GM19455 (cell line): ENCODE measurements around the gene IFT22.
"Not testable (repeated sequence)": the region's sequence is repeated elsewhere in the genome, so short reads cannot be mapped to it uniquely, and the experiment has no call there.

Source experiments
- ATAC-seq: cut with Tn5 transposase; IDR thresholded peaks from one replicate; pipeline ENCODE4 v1.9.1; 2021; ENCODE audit not compliant: unreplicated experiment

The IFT22 gene

DNA sequence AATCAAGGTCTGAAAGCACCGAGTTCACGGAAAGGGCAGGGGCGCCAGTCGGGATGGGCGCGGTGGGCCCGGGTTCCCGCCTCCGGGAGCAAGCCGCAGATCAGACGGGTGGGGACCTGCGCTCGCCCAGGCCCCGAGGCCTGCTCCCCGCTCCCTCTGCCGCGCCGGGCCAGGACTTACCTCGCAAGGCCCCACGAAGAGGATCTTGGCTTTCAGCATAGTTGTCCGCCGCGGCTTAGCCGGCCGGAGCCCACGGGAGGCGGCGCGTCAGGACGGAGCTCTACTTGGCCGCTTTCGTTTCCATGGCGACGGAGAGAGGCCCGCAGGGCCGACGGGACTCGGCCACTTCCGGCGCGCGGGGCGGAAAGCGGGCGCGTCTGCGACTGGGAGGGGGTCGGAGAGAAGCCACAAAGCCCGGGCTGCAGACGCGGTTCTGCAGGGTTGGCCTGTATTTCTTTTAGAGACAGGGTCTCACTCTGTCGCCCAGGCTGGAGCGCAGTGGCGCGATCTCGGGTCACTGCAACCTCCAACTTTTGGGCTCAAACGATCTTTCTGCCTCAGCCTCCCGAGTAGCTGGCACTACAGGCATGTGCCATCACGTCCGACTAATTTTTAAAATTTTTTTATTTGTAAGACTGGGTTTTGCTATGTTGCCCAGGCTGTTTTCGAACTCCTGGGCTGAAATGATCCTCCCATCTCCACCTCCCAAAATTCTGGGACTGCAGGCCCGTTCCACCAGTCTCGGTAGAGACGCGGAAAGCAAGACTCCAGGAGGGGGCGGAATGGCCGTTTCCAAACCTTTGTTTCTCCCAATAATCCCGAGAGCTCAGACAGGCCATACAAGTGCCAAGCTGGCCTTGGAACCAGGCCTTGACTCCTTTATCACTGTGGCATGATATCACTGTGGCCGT, at the start of gene IFT22:
Gene IFT22, minus strand, starts transcription at position 322 of the 911 bp plus-strand sequence. Its CDS starts 103 bp downstream, at position 219.
- ATAC-seq, result peak; percentile 95

DNA sequence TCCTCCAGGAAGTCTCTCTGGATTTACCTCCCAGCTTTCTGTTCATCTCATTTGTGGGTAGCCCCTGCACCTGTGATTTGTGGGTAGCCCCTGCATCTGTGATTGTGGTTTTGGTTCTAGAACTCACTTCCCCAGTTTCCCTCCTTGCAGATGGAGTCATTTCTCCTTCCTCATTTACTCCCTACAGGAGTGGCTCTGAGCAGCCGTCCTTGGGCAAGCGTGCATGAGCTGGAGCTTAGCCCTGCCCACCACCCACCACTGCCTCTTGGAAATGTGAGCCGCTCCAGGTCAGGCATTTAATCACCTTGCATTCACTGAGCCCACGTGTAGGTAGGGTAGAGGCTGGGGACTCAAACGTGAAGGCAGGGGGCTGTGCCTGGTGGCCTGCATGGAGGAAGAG, 49.2 kb upstream of the IFT22 start:
- no peak for ATAC-seq

DNA sequence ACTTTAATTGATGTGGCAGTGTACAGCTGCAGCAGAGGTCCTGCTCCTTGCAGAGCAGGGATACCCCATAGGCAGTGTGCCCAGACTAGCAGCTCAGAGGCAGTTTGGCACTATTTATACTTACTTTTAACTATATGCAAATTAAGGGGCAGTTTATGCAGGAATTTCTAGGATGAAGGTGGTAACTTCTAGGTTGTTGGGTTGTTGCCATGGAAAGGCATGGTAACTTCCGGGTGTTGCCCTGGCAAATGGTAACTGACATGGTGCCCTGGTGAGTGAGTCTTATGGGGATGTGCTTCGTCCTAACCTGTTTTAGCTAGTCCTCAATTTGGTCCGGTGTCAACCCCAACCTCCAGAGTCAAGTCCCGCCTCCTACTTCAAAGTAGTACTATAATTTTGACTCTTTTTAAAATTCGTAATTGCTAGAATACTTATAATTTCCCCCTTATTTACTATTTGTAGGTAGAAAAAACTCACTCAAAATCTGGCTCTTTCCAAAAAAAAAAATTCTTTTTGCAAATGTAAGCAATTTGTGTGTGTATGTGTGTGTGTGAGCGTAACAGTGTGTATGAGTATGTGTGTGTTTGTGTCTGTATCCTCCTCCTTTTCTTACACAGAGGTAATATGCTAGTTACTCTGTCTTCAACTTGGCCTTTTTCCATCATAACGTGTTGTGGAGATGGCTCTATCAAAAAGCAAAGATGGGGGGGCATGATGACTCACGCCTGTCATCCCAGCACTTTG, 47.0 kb upstream of the IFT22 start:
- no peak for ATAC-seq

DNA sequence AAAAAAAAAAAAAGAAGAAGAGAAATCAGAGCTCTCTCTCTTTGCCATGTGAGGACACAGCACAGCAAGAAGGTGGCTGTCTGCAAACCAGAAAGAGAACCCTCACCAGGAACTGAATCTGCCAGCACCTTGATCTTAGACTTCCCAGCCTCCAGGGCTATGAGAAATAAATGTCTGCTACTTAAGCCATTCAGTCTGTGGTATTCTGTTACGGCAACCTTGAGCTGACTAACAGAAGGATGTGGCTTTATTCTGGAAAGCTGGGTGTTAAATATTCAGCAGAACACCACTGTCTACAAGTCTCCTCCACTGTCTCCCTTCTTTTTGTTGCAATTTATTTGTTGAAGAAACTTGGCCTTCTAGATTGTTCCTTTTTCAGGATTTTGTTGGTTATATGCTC, 46.1 kb upstream of the IFT22 start:
- no peak for ATAC-seq

DNA sequence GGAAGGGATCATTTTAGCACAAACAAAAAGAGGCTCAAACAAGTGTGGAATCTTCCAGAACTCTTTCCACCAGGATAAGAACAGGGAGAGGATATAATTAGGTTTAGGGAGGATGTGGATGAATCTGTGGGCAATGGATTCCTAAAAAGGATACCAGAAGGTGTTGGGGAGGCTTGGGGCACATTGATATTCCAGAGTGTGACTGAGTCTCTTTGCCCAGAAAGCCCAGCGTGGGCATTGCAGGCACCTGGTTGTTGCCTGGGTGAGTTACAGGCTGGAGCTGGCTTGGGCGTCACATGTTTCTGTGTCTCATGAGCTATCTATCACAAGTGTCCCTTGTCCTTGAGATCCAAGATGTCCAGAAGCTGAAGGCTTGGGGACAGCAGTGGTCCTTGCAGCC, 44.3 kb upstream of the IFT22 start:
- ATAC-seq, result no peak

DNA sequence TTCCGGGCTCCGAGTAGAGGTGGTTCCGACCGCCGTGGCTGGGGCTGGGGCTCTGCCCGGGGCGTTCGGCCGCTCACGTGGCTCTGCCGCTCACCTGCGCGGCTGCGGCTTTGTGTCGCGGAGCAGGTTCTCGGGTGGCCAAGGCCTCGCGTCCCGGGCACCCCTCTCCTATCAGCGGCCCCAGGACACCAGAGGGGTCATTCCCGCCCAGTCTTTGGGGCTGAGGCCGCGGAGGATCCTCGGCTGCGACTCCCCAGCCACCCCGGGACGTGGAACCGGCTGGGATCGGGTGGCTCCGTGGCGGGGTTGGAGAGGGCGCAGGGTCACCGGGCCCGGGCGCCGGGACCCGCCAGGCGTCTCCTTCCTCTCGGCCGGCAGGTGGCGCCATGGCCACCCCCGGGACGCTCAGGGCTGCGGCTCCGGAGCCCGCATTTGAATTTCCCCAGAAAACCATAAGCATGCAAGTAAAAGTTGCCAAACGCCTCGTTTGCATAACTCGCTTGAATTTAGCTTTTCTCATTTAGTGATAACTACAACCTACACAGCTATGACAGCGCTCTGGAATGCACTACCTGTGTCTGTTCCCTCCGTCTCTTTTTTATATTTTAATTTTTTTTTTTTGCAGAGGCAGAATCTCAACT, 42.2 kb upstream of the IFT22 start:
- peak; percentile 63 for ATAC-seq

DNA sequence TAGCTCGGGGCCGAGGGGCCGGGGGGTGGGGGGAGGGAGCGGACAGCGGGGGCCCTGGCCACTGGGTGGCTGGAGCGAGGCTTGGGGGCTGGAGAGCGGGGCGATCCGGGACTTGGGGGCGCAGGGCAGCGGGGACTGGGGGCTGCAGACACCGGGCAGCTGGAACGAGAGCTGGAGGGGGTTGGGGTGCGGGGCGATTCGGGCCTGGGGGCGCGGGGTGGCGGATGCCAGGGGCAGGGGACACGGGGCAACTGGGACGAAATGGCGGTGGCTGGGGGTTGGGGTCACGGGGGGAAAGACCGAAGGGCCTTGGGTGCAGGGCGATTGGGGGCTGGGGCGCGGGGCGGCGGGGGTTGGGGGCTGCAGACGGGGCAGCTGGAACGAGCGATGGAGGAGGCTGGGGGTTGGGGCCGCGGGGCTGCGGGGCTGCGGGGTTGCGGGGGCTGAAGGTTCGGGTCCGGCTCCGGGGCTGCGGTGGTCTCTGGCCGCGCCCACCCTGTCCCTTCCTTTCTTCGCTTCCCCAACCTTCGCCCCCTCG, 41.7 kb upstream of the IFT22 start:
- ATAC-seq, result no peak

DNA sequence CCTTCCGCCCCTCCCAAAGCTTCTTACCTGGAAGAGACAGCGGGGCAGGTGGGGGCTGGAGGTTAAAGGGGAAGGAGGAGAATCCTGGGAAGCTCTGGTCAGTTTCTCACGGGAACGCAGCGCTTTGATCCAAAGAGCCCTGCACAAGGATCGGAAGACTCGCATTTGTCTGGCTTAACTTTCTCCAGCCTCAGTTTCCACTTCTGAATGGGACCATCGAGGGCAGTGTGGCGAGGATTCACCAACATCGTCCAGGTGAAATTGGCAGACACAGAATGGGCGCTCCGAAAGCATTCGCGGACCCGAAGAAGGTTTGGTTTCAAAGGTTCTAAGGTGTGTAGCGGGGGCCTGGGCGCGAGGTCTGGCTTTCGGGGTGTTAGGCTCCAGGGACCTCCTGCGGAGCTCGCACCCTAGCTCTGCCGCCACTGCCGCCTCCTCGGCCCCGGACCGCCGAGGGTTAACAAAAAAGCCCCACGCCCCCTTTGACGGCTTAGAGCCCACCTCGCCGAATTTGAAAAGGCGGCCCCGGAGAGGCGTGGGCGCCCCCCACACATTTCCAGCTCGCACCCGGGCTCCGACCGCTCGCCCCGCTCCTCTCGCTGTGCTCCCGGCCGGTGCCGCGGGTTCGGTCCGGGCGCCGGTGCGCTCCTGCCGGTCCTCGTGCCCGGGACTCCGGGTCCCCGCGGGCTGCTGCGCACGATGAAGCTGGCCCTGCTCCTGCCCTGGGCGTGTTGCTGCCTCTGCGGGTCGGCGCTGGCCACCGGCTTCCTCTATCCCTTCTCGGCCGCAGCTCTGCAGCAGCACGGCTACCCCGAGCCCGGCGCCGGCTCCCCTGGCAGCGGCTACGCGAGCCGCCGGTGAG, 41.0 kb upstream of the IFT22 start, which contains the start of gene COL26A1:
Gene COL26A1, plus strand, starts transcription at position 542 of the 862 bp plus-strand sequence. Its CDS starts 158 bp downstream, at position 700.
- no peak for ATAC-seq

DNA sequence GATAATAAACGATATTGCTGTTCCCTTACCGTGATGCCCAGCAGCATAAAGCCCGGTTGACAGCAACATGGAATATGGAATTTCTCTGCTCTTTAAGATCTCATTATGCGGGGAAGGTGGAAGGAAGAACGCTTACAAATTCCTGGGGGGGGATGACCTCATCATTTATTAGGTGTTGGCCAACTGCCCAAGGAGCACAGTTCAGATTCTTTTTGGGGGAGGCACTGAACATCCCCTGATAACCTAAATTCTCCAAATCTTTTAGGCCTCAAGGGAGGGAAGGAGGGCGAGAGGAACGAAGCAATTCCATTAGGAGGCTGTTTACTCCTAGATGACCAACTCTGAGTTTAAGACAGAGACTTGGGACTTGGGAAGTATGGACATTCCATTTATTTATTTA, 35.8 kb upstream of the IFT22 start:
- ATAC-seq, result no peak

DNA sequence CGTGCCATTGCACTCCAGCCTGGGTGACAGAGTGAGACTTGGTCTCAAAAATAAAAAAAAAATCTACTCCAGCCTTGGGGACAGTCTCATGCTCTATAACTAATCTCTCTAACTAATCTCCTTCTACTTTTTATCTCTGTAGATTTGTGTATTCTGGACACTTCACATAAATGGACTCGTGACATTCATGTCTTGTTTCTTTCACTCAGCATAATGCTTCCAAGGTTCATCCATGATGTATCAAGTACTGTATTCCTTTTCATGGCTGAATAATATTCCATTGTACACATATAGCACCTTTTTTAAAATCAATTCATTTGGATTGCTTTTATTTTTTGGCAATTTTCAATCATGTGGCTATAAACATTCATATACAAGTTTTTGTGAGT, 31.3 kb upstream of the IFT22 start:
- ATAC-seq, result no peak

DNA sequence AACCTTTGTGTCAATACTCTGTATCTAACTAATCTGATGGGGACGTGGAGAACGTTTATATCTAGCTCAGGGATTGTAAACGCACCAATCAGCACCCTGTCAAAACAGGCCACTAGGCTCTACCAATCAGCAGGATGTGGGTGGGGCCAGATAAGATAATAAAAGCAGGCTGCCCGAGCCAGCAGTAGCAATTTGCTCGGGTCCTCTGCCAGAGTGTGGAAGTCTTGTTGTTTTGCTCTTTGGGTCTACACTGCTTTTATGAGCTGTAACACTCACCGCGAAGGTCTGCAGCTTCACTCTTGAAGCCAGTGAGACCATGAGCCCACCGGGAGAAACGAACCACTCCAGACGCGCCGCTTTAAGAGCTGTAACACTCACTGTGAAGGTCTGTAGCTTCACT, 27.7 kb upstream of the IFT22 start:
- ATAC-seq, result not testable (repeated sequence)

DNA sequence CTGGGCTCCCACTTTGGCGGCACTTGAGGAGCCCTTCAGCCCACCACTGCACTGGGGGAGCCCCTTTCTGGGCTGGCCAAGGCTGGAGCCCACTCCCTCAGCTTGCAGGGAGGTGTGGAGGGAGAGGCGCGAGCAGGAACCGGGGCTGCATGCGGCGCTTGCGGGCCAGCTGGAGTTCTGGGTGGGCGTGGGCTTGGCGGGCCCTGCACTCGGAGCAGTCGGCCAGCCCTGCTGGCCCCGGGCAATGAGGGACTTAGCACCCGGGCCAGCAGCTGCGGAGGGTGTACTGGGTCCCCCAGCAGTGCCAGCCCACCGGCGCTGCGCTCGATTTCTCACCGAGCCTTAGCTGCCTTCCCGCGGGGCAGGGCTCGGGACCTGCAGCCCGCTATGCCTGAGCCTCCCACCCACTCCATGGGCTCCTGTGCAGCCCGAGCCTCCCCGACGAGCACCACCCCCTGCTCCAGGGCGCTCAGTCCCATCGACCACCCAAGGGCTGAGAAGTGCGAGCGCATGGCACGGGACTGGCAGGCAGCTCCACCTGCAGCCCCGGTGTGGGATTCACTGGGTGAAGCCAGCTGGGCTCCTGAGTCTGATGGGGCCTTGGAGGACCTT, 26.9 kb upstream of the IFT22 start:
- ATAC-seq, result not testable (repeated sequence)

DNA sequence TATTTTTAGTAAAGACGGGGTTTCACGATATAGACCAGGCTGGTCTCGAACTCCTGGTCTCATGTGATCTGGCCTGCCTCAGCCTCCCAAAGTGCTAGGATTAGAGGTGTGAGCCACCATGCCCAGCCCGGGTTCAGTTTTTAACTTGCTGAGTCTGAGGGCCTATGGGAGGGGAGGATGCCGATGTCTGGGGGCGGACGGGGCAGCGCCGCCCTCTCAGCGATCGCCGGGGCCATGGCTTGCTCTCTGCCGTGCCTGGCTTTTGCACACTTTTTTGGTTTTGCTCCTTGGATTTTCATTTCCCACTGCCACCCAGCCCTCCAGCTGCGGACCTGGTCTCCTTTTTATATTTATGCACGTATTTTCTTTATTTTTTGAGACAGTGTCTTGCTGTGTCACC, 25.9 kb upstream of the IFT22 start:
- ATAC-seq, result no peak

DNA sequence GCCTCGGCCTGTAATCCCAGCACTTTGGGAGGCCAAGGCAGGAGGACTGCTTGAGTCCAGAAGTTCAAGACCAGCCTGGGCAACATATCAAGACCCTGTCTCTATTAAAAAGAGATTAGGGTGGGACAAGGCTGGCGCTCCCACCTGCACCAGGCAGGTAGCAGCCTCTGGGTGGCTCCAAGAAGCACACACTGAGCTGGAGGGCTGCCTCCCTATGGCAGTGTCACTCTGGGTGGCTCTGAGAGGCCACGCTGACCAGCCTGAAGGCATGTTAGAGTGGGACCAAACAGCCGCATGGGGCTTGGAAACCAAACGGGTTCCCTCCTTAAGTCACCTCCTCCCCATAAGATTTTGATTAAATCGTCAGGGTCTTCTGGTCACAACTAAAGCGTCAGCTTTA, 21.3 kb upstream of the IFT22 start:
- ATAC-seq, result no peak

DNA sequence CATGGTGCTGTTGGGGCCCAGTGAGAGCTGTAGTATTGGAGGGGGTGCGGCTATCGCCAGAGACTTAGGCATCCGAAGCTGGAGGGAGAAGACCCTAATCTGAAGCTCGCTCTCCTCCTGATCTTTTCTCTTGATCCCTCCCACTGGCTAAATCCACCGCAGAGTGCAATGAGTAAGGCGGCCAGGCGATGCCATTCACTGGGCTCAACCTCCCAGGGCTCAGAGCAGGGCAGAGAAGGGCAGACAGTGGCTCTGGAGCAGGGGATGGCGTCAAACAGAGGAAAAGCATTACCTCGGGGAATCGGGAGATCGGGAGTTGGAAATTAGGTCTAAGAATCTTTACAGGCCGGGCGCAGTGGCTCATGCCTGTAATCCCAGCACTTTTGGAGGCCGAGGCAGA, 18.8 kb upstream of the IFT22 start:
- ATAC-seq, result no peak

DNA sequence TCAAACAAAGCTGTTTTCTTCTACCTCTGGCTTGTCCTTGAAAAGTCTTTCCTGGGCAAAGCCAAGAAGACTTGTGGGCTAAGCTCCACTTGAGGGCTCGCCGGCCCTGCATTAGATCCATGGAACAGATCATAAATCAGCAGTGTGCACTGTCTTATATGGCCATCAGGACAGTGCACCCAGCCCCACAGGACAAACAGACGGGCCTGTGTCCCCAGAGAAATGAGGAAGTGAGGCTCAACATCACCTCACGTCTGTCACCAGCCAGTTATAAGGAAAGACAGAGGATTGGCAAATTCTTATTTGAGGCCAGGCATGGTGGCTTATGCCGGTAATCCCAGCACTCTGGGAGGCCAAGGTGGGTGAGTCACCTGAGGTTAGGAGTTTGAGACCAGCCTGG, 12.3 kb upstream of the IFT22 start:
- no peak for ATAC-seq

DNA sequence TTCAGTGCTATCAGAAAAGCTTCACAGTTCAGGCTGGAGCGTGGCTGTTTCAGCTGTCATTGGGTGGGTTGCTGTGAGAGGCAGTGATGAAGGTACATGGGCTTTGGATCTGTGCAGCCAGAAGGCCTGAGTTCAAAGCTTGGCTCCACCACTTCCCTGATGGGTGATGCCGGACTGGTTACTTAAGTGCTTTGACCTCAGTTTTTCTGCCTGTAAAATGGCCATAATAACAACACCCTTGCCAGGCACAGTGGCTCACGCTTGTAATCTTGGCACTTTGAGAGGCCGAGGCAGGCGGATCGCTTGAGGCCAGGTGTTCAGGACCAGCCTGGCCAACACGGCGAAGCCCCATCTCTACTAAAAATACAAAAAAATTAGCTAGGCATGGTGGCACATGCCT, 10.4 kb upstream of the IFT22 start:
- ATAC-seq, result no peak

DNA sequence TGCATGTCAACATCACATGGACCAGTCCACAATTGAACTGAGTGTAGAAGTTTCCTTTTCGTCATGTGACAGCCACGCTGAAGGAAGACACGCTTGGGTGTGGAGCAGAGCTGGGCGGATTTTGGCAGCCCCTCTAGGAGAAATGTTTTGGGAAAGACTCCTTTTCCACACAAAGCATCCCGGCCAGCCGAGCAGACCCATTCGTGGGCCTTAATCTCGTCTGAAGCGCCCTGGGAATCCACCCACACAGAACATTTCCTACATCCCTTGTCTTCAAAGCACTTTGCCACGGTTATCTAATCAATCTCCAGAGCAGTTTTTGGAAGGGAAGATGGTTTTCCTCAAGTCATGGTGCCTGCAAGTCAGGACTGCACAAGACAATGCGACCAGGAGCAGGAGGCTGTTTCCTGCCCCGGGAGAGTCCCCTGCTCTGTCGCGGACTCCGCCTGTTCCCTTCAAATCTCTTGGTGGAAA, 8.4 kb upstream of the IFT22 start:
- ATAC-seq, result no peak

DNA sequence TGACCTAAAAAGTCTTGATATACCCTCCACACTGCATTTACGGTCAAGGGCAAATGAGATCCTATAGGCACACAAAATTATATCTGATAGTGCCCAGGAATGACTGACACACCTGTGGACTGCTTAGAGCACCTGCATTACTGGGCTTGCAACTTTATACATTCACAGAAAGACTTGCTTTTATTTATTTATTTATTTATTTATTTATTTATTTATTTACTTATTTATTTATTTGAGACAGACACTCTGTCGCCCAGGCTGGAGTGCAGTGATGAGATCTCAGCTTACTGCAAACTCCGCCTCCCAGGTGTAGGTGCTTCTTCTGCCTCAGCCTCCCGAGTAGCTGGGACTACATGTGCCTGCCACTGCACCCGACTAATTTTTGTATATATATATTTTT, 6.5 kb upstream of the IFT22 start:
- ATAC-seq, result no peak

DNA sequence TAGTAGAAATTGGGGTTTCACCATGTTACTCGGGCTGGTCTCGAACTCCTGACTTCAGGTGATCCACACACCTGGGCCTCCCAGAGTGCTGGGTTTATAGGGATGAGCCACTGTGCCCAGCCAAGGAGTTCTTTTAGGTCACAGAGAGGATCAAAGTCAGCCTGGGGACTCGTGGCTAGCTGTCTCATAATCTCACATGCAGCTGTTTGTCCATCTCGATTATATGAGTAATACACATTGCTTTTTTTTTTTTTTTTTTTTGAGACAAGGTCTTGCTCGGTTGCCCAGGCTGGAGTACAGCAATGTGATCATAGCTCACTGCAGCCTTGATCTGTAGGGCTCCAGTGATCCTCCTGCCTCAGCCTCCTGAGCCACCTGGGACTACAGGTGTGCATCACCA, 2.2 kb downstream of the IFT22 start:
- ATAC-seq, result no peak
